AG20443 (cell line): ENCODE measurements around the gene TNN.
A peak's percentile ranks its signal among the peaks of the same experiment; 100 is the strongest.
"Not testable (repeated sequence)": the region's sequence is repeated elsewhere in the genome, so short reads cannot be mapped to it uniquely, and the experiment has no call there.

Experiments
- DNase-seq: peaks from one replicate; pipeline ENCODE4 v3.0.0; 2012; ENCODE audit warnings: low spot score, mixed read lengths

The TNN gene

GRCh38 chr1:175072099-175072951, 4.7 kb downstream of the TNN start:
- DNase-seq, result peak; percentile 58

GRCh38 chr1:175073061-175073460, 5.4 kb downstream of the TNN start:
- DNase-seq, result peak; percentile 65

GRCh38 chr1:175073633-175074032, 6.0 kb downstream of the TNN start:
- DNase-seq, result no peak

- no peak for DNase-seq
Measured at GRCh38 chr1:175075572-175076568, 8.2 kb downstream of the TNN start.

- no peak for DNase-seq
Measured at GRCh38 chr1:175077356-175078030, 9.9 kb downstream of the TNN start.

GRCh38 chr1:175078629-175079028, 11.0 kb downstream of the TNN start:
- DNase-seq, result no peak

- no peak for DNase-seq
Measured at GRCh38 chr1:175079338-175079737, 11.7 kb downstream of the TNN start.

GRCh38 chr1:175080030-175080429, 12.4 kb downstream of the TNN start:
- DNase-seq, result no peak

GRCh38 chr1:175081983-175082382, 14.3 kb downstream of the TNN start:
- no peak for DNase-seq

GRCh38 chr1:175088525-175088951, 20.9 kb downstream of the TNN start:
- no peak for DNase-seq

GRCh38 chr1:175089136-175089718, 21.6 kb downstream of the TNN start:
- DNase-seq, result no peak

GRCh38 chr1:175090780-175091179, 23.1 kb downstream of the TNN start:
- DNase-seq, result no peak

- no peak for DNase-seq
Measured at GRCh38 chr1:175094626-175095025, 27.0 kb downstream of the TNN start.

- DNase-seq, result no peak
Measured at GRCh38 chr1:175095069-175095468, 27.4 kb downstream of the TNN start.

GRCh38 chr1:175095978-175096607, 28.5 kb downstream of the TNN start:
- no peak for DNase-seq

GRCh38 chr1:175097361-175097760, 29.7 kb downstream of the TNN start:
- no peak for DNase-seq

- no peak for DNase-seq
Measured at GRCh38 chr1:175099916-175100315, 32.3 kb downstream of the TNN start.

- not testable (repeated sequence) for DNase-seq
Measured at GRCh38 chr1:175102166-175102565, 34.5 kb downstream of the TNN start.

GRCh38 chr1:175106536-175106935, 38.9 kb downstream of the TNN start:
- not testable (repeated sequence) for DNase-seq

GRCh38 chr1:175108331-175108820, 40.7 kb downstream of the TNN start:
- DNase-seq, result not testable (repeated sequence)

GRCh38 chr1:175114996-175115395, 47.4 kb downstream of the TNN start:
- DNase-seq, result no peak
